GM10266 (cell line): ENCODE data around the gene PCED1B.
"Not testable (repeated sequence)": the region's sequence is repeated elsewhere in the genome, so short reads cannot be mapped to it uniquely, and the experiment has no call there.

Experiments
- DNase-seq: peaks from one replicate; pipeline ENCODE4 v3.0.0; 2012; ENCODE audit errors: extremely low spot score
- CTCF ChIP-seq: IDR thresholded peaks from 2 replicates; pipeline ENCODE4 v1.5.1; 2012; ENCODE audit warnings: mild to moderate bottlenecking, low read depth; ENCODE audit not compliant: control insufficient read depth, insufficient read depth; ENCODE audit errors: missing control alignments

Gene PCED1B

DNA sequence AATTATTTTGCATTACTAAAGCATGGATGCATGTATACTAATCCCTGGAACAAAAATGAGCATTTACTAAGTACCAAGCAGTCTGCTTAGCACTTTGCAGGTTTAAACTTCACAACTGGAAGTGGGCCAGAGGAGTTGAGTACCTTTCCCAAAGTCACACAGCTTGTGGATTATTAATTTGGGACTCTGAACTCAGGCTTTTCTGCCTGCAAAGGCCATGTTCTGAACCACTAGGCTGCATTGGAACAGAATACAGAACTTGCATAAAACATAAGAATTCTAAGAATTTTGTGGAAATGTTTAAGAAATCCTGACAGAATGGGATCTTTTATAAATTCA is 133.2 kb downstream of the PCED1B start:
- DNase-seq = no peak
- TF ChIP-seq CTCF = no peak

- no peak for TF ChIP-seq CTCF
- no peak for DNase-seq
Observed at GRCh38 chr12:47213396-47213795, 134.0 kb downstream of the PCED1B start.

GRCh38 chr12:47214001-47214619 is 134.7 kb downstream of the PCED1B start:
- no peak for DNase-seq

GRCh38 chr12:47214771-47215170 is 135.3 kb downstream of the PCED1B start:
- no peak for TF ChIP-seq CTCF

More at GRCh38 chr12:47214001-47214619, 134.7 kb downstream of the PCED1B start:
- TF ChIP-seq CTCF = no peak

GRCh38 chr12:47216150-47216677 is 136.8 kb downstream of the PCED1B start:
- no peak for TF ChIP-seq CTCF
- peak; percentile 38 for DNase-seq

More at GRCh38 chr12:47214771-47215170, 135.3 kb downstream of the PCED1B start:
- DNase-seq = no peak

DNA sequence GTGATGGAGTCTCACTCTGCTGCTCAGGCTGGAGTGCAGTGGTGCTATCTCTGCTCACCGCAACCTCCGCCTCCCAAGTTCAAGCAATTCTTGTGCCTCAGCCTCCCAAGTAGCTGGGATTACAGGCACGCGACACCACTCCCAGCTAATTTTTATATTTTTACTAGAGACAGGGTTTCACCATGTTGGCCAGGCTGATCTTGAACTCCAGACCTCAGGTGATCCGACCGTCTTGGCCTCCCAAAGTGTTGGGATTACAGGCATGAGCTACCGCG is 138.1 kb downstream of the PCED1B start:
- DNase-seq = not testable (repeated sequence)

- DNase-seq = no peak
- no peak for TF ChIP-seq CTCF
Observed at GRCh38 chr12:47218191-47218654, 138.8 kb downstream of the PCED1B start.

GRCh38 chr12:47219243-47219642 is 139.8 kb downstream of the PCED1B start:
- DNase-seq = no peak
- TF ChIP-seq CTCF = no peak
